ENCODE results near the gene SLC12A1. TPM values are rescaled to one million over a fixed set of nuclear protein-coding genes. Genes with fewer than 3 reads are reported as not detected.

SLC12A1 gene
- total RNA-seq, 2 donors from 2014 or later, result not detected

DNA sequence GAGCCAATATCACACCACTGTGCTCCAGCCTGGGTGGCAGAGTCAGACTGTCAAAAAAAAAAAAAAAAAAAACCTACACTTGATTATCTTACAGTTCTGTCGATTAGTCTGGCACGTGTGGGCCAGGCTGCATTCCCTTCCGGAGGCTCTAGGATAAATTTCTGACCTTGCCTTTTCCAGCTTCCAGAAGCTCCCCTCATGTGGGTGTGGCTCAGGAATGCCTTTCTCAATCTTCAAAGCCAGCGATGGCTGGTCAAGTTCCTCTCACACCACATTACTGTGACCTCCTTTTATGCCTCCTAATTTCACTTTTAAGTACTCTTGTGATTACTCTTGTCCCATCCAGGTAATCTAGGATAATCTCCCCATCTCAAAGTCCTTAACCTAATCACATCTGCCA, 66.9 kb downstream of the SLC12A1 start:
- no peak for DNase-seq
- Histone ChIP-seq H3K9ac (ENCODE audit: low read depth in 2 of 2, low read length in 2 of 2) (no peak overlapping the region), H3K4me1 (no peaks in the 10 kb centered on the region), H3K27me3 (no peaks in the 10 kb centered on the region), H3K9me3 (no peaks in the 10 kb centered on the region), H3K4me3 (no peak overlapping the region), H3K36me3 (no peaks in the 10 kb centered on the region), H3K27ac (no peak overlapping the region)
- TF ChIP-seq, protein P1, sequence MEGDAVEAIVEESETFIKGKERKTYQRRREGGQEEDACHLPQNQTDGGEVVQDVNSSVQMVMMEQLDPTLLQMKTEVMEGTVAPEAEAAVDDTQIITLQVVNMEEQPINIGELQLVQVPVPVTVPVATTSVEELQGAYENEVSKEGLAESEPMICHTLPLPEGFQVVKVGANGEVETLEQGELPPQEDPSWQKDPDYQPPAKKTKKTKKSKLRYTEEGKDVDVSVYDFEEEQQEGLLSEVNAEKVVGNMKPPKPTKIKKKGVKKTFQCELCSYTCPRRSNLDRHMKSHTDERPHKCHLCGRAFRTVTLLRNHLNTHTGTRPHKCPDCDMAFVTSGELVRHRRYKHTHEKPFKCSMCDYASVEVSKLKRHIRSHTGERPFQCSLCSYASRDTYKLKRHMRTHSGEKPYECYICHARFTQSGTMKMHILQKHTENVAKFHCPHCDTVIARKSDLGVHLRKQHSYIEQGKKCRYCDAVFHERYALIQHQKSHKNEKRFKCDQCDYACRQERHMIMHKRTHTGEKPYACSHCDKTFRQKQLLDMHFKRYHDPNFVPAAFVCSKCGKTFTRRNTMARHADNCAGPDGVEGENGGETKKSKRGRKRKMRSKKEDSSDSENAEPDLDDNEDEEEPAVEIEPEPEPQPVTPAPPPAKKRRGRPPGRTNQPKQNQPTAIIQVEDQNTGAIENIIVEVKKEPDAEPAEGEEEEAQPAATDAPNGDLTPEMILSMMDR (IDR thresholded peaks at IDR 0.05), result no peak
- intact Hi-C loops (cut with DNase I), result no loop called here

DNA sequence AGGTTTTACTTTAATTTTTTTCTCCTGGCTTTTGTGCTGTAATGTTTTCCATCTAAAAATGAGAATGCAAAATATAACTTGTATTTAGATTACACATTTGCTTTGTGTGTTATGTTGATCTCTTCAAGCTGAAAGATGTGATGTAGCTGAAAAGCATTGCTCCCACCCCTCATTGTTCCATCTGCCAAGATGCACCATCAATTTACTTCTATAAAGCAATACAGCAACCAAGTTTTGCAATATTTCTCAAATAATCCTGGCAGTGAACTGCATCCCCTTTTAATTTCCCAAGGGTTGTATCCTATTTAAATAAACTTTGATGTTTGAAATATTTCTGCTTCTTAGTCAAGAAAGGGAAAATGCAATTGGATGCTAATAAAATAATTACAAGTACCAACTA, 72.6 kb downstream of the SLC12A1 start:
- TF ChIP-seq, protein P1 (IDR thresholded peaks at IDR 0.05), result no peak
- no peak for DNase-seq
- no peaks in the 10 kb centered on the region for H3K4me1 ChIP-seq

DNA sequence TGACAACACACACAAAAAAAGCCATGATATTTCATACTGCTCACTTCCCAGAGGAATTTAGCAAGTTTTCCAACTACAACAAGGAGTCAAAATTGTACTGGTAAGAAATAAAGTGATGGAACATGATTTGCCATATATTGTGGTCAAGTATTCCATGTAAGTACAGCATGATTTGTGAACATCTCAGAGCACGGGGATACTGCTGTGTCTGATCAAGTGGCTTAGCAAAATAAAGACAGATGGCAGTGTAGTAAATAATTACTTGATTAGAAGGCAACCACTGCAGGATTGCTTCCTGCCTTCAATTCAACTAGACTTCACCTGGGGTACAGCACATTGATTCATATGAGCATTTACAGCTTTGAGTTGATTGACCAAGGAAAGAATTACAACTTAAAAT, 73.5 kb downstream of the SLC12A1 start:
- no peak overlapping the region for H3K9ac ChIP-seq (ENCODE audit: low read depth in 2 of 2, low read length in 2 of 2)
- no peak for DNase-seq
- TF ChIP-seq, protein P1 (IDR thresholded peaks at IDR 0.05), result no peak
- no peaks in the 10 kb centered on the region for H3K4me1 ChIP-seq
- H3K27ac ChIP-seq, result no peak overlapping the region
- H3K9me3 ChIP-seq, result no peaks in the 10 kb centered on the region
- H3K27me3 ChIP-seq, result no peaks in the 10 kb centered on the region
- no peaks in the 10 kb centered on the region for H3K36me3 ChIP-seq
- no peak overlapping the region for H3K4me3 ChIP-seq
- intact Hi-C loops (cut with DNase I), result no loop called here

More for the DNA sequence above, 72.6 kb downstream of the SLC12A1 start:
- H3K36me3 ChIP-seq, result no peaks in the 10 kb centered on the region
- no peak overlapping the region for H3K4me3 ChIP-seq
- H3K27me3 ChIP-seq, result no peaks in the 10 kb centered on the region
- intact Hi-C loops (cut with DNase I), result no loop called here
- no peak overlapping the region for H3K27ac ChIP-seq
- no peaks in the 10 kb centered on the region for H3K9me3 ChIP-seq
- H3K9ac ChIP-seq (ENCODE audit: low read depth in 2 of 2, low read length in 2 of 2), result no peak overlapping the region

DNA sequence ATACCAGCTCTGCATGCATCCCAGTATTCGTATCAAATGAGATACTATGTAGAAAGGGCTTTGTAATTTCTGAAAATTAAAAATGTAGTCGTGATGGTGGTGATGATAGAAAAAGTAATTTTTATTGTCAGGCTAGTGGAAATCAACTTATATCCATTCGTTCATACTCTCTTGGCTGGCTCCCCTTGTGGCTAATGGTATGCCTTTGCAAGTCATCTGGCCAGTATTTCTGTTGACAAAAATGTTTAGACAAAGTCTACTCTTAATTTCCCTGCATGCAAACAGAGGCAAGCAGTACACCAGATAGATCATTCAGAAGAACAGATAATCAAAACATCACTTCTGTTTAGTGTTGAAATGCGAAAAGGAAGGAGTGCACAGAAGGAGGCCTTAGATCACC, 75.6 kb downstream of the SLC12A1 start:
- no peak for DNase-seq
- Histone ChIP-seq H3K4me3 (no peak overlapping the region), H3K9ac (ENCODE audit: low read depth in 2 of 2, low read length in 2 of 2) (no peak overlapping the region), H3K4me1 (no peaks in the 10 kb centered on the region), H3K27me3 (no peaks in the 10 kb centered on the region), H3K36me3 (no peaks in the 10 kb centered on the region), H3K9me3 (no peaks in the 10 kb centered on the region), H3K27ac (no peak overlapping the region)
- intact Hi-C loops (cut with DNase I), result no loop called here
- TF ChIP-seq, protein P1 (IDR thresholded peaks at IDR 0.05), result no peak

DNA sequence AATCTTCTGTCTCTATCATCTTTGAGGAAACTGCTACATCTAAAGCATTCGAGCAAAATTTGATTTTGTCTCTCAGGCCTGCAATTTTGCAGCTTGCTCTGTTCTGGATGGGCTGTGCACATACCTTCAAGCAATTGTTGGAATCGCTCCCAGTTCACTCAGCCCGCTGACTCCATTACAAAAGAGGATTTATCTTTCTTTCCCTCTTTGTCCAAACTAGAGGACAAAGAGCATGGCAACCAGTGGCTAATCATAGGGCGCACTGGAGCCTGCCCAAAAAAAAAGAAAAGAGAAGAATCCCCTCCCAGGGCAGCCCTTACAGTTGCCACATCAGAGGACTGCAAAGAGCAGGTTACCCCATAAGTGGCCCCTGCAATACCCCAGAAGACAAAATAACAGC, 76.1 kb downstream of the SLC12A1 start:
- H3K9ac ChIP-seq (ENCODE audit: low read depth in 2 of 2, low read length in 2 of 2), result no peak overlapping the region
- H3K27me3 ChIP-seq, result no peaks in the 10 kb centered on the region
- no peak overlapping the region for H3K4me3 ChIP-seq
- H3K4me1 ChIP-seq, result no peaks in the 10 kb centered on the region
- TF ChIP-seq, protein P1 (IDR thresholded peaks at IDR 0.05), result no peak
- no peak overlapping the region for H3K27ac ChIP-seq
- intact Hi-C loops (cut with DNase I), result no loop called here
- no peaks in the 10 kb centered on the region for H3K9me3 ChIP-seq
- DNase-seq, result no peak
- H3K36me3 ChIP-seq, result no peaks in the 10 kb centered on the region

Measured in colonic mucosa (tissue), 4 donors.